Activated CD8-positive, alpha-beta memory T cell treated with anti-CD3 and anti-CD28 coated beads for 1 hour (primary cell): ENCODE results near the gene DMKN.
A peak's percentile ranks its signal among the peaks of the same experiment; 100 is the strongest.

Experiments used
- DNase-seq, 2 donors: peaks; one replicate each; pipeline ENCODE4 v3.0.0-alpha.2; 2020; ENCODE audit warnings: low read depth in 1 of 2; ENCODE audit errors: extremely low read depth in 1 of 2

DMKN gene

GRCh38 chr19:35549879-35550523 lies 36.6 kb upstream of the DMKN start:
- no peak for DNase-seq

GRCh38 chr19:35549174-35549788 lies 35.8 kb upstream of the DMKN start:
- DNase-seq: peak; percentile 21 to 26

GRCh38 chr19:35546532-35546931 lies 33.1 kb upstream of the DMKN start:
- no peak for DNase-seq

- peak in 1 of 2 donors; percentile 26 for DNase-seq
Observed at GRCh38 chr19:35545855-35546381, 32.5 kb upstream of the DMKN start.

GRCh38 chr19:35545001-35545854 lies 31.8 kb upstream of the DMKN start, which contains the start of gene TMEM147:
Gene TMEM147 (plus strand): TSS chr19:35545626. CDS start chr19:35545740, 114 bp downstream.
- DNase-seq: peak; percentile 34 to 73

- no peak for DNase-seq
Observed at GRCh38 chr19:35544110-35544802, 30.8 kb upstream of the DMKN start.

- DNase-seq: no peak
Observed at GRCh38 chr19:35543280-35544109, 30.0 kb upstream of the DMKN start.

GRCh38 chr19:35542209-35542608 lies 28.8 kb upstream of the DMKN start:
- no peak for DNase-seq

GRCh38 chr19:35540356-35540927 lies 27.0 kb upstream of the DMKN start:
- DNase-seq: no peak

GRCh38 chr19:35539850-35540249 lies 26.4 kb upstream of the DMKN start:
- DNase-seq: no peak

- no peak for DNase-seq
Observed at GRCh38 chr19:35539314-35539713, 25.9 kb upstream of the DMKN start.

- DNase-seq: no peak
Observed at GRCh38 chr19:35534803-35535480, 21.5 kb upstream of the DMKN start.

GRCh38 chr19:35533822-35534392 lies 20.5 kb upstream of the DMKN start:
- DNase-seq: peak in 1 of 2 donors; percentile 25

GRCh38 chr19:35533201-35533821 lies 19.9 kb upstream of the DMKN start, which contains the start of gene GAPDHS:
Gene GAPDHS (plus strand): TSS chr19:35533456. CDS start chr19:35533528, 72 bp downstream.
- no peak for DNase-seq

- DNase-seq: no peak
Observed at GRCh38 chr19:35531291-35531690, 17.8 kb upstream of the DMKN start.

GRCh38 chr19:35529241-35530218 lies 16.1 kb upstream of the DMKN start:
- no peak for DNase-seq
